HG03139 (cell line): Measurements from ENCODE around the gene PCDHGA4.
"Not testable (repeated sequence)": the region's sequence is repeated elsewhere in the genome, so short reads cannot be mapped to it uniquely, and the experiment has no call there.

Experiments
- ATAC-seq: cut with Tn5 transposase; IDR thresholded peaks from one replicate; pipeline ENCODE4 v1.9.1; 2021; ENCODE audit not compliant: unreplicated experiment

The PCDHGA4 gene

GRCh38 chr5:141346017-141346416, 8.8 kb upstream of the PCDHGA4 start:
- not testable (repeated sequence) for ATAC-seq

GRCh38 chr5:141349917-141350619, 4.8 kb upstream of the PCDHGA4 start, which contains the start of gene PCDHGB1:
Gene PCDHGB1, plus strand, starts transcription at chr5:141350099. Its CDS starts 162 bp downstream, at chr5:141350261.
- no peak for ATAC-seq

- no peak for ATAC-seq
These were observed 3.2 kb upstream of the PCDHGA4 start for GRCh38 chr5:141351591-141351990.

- ATAC-seq: no peak
These were observed 820 bp downstream of the PCDHGA4 start for GRCh38 chr5:141355641-141356040.

GRCh38 chr5:141356133-141356532, 1.3 kb downstream of the PCDHGA4 start:
- no peak for ATAC-seq

- no peak for ATAC-seq
These were observed 2.1 kb downstream of the PCDHGA4 start for GRCh38 chr5:141356950-141357349.

- peak; percentile 67 for ATAC-seq
These were observed 5.1 kb downstream of the PCDHGA4 start, which contains the start of gene PCDHGB2 for GRCh38 chr5:141359790-141360426. Gene PCDHGB2, plus strand, starts transcription at chr5:141359994. Its CDS starts 142 bp downstream, at chr5:141360136.

- ATAC-seq: no peak
These were observed 5.9 kb downstream of the PCDHGA4 start for GRCh38 chr5:141360685-141361084.

GRCh38 chr5:141362719-141363118, 7.9 kb downstream of the PCDHGA4 start:
- no peak for ATAC-seq

GRCh38 chr5:141363952-141364660, 9.3 kb downstream of the PCDHGA4 start, which contains the start of gene PCDHGA5:
Gene PCDHGA5, plus strand, starts transcription at chr5:141364162. Its CDS starts 169 bp downstream, at chr5:141364331.
- ATAC-seq: no peak

- no peak for ATAC-seq
These were observed 11.4 kb downstream of the PCDHGA4 start for GRCh38 chr5:141366016-141366896.

GRCh38 chr5:141369994-141370848, 15.4 kb downstream of the PCDHGA4 start, which contains the start of gene PCDHGB3:
Gene PCDHGB3, plus strand, starts transcription at chr5:141370242. Its CDS starts 153 bp downstream, at chr5:141370395.
- peak; percentile 86 for ATAC-seq

- no peak for ATAC-seq
These were observed 17.0 kb downstream of the PCDHGA4 start for GRCh38 chr5:141371572-141372475.

GRCh38 chr5:141373673-141374317, 19.0 kb downstream of the PCDHGA4 start, which contains the start of gene PCDHGA6:
Gene PCDHGA6, plus strand, starts transcription at chr5:141373891. Its CDS starts 193 bp downstream, at chr5:141374084.
- ATAC-seq: no peak

GRCh38 chr5:141374627-141375026, 19.8 kb downstream of the PCDHGA4 start:
- ATAC-seq: no peak

- ATAC-seq: not testable (repeated sequence)
These were observed 20.8 kb downstream of the PCDHGA4 start for GRCh38 chr5:141375444-141376155.
